Stimulated activated CD8-positive, alpha-beta memory T cell treated with anti-CD3 and anti-CD28 coated beads, Interleukin-7, amount 100 ng/mL, for 1 hour (primary cell): ENCODE data around the gene HAUS8.
"Not testable (repeated sequence)": the region's sequence is repeated elsewhere in the genome, so short reads cannot be mapped to it uniquely, and the experiment has no call there.

Source experiments
- DNase-seq, 2 donors: peaks; one replicate each; pipeline ENCODE4 v3.0.0-alpha.2; 2020; ENCODE audit warnings: low read depth in 2 of 2

HAUS8 gene

GRCh38 chr19:17035842-17036424, 39.3 kb downstream of the HAUS8 start:
- DNase-seq: no peak

GRCh38 chr19:17031741-17032140, 43.5 kb downstream of the HAUS8 start:
- no peak for DNase-seq

GRCh38 chr19:17027535-17027975, 47.7 kb downstream of the HAUS8 start:
- DNase-seq: no peak

DNA sequence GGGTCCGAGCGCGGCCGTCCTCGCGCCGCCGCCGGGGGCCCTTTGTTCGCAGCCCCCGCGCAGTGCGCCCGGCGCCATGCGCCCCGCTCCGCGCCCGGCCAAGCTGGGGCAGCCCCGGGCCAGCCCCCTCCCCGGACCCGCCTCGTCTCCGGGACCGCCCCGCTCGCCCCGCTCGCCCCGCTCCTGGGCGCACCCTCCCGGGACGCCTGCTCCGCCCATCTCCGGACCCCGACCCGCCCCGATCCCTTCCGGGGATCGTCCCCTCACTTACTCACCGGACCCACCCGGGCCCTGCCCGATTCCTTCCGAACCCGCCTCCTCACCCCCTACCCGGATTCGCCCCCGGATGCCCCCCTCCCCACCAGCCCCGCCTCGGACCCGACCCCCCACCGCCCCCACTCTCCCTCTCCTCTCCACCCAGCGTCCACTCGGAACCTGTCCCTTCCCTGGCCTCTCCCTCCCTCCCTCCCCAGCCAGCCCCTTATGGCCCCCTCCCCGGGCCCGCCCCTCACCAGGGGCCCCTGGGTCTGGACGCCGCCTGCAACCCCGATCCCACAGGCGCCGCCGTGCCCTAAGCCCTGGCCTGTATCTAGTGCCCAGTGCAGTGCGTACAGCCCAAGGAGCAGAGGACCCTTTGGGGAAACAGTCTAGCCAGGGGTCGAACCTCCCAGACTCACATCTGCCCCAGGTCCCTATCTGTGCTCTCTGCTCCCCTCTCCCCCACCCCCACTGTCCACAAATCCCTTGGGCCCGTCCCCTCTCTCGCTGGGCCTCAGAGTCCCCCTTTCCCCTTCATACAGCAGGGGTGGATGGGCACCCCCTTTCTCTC, 48.3 kb downstream of the HAUS8 start, which contains the start of gene CPAMD8:
TSS of gene CPAMD8 (minus strand) at position 105 of the 829 bp plus-strand sequence. CDS start 168 bp downstream, outside the sequence.
- no peak for DNase-seq

- no peak for DNase-seq
Observed at GRCh38 chr19:17025991-17026658, 49.1 kb downstream of the HAUS8 start.

- no peak for DNase-seq
Observed at GRCh38 chr19:17025361-17025760, 49.9 kb downstream of the HAUS8 start.

DNA sequence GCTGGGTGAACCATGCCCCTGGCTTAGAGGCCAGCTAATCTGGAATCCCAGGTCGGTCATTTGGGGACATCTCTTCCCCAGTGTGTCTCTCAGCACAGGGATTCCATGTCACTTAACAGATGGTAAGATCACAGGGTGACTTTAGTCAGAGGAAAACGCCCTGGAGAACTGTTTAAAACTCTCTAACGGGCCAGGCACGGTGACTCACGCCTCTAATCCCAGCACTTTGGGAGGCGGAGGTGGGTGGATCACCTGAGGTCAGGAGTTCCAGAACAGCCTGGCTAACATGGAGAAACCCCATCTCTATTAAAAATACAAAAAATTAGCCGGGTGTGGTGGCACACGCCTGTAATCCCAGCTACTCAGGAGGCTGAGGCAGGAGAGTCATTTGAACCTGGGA, 50.3 kb downstream of the HAUS8 start:
- DNase-seq: not testable (repeated sequence)

GRCh38 chr19:17023805-17024204, 51.4 kb downstream of the HAUS8 start:
- DNase-seq: no peak

DNA sequence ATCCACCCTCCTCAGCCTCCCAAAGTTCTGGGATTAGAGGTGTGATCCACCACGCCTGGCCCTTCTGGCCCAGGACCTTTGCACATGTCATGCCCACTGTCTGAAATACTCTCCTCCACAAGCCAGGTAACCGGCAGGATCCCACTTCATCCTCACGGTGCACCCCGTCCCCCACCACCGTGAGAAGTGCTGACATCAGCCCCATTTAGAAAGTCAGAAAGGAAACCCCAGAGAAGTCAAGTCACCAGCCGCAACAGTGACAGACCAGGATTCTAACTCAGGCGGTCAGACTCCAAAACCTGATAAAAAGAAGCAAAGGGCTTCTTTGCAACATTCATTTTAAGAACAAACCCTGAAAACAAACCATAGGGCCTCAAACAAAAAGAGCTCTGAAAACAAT, 52.5 kb downstream of the HAUS8 start:
- no peak for DNase-seq

- DNase-seq: no peak
Observed at GRCh38 chr19:17021793-17022590, 53.3 kb downstream of the HAUS8 start.

- DNase-seq: no peak
Observed at GRCh38 chr19:17021328-17021727, 53.9 kb downstream of the HAUS8 start.

DNA sequence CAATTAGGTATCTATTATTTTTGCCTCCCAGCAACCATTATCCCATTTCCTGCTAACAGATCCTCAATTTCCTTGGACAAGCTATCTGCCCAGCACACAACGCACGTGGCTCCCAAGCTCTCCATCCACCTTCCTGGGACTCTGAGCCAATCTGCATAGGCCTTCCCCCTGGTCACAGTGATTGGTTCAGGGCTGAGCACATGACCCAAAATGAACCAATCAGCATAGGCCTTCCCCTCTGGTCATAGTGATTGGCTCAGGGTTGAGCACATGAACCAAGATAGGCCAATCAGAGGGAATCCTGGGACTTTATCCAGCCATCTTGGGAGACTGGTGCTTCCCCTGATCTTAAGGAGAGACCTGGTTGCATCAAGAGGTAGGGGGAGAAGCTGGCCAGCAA, 54.4 kb downstream of the HAUS8 start:
- DNase-seq: no peak

DNA sequence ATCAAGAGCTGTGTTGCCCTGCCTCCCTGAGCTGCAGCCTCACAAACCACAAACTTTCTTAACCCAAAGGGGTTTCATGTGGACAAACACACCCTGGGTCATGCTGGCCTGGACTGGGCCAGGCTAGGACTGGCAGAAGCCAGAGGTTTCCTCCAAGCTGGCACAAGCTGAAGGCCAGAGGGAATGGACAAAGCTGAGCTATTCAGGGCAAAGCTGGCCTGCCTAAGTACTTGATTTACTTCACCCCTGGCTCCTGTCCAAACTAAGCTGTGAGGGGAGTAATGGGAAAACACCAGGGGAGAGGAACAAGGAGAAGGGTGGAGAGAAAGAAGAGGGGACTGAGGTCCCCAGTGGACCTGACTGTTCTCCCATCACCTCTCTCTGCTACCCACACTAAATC, 54.9 kb downstream of the HAUS8 start:
- DNase-seq: no peak

DNA sequence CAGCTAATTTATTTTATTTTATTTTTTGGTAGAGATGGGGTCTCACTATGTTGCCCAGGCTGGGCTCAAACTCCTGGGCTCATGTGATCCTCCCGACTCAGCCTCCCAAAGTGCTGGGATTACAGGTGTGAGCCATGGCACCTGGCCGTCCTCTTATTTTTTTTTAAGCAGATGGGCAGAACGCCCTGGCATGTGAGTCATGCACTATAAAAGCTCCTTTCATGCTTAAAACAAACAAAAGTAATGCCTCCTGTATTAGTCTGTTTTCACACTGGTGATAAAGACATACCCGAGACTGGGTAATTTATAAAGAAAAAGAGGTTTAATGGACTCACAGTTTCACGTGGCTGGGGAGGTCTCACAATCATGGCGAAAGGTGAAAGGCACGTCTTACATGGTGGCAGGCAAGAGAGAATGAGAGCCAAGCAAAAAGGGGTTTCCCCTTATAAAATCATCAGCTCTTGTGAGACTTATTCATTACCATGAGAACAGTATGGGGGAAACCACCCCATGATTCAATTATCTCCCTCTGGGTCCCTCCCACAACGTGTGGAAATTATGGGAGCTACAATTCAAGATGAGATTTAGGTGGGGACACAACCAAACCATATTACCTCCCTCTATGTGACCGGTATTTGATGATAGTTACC, 60.9 kb downstream of the HAUS8 start:
- DNase-seq: not testable (repeated sequence)

- DNase-seq: no peak
Observed at GRCh38 chr19:17011485-17011884, 63.8 kb downstream of the HAUS8 start.

DNA sequence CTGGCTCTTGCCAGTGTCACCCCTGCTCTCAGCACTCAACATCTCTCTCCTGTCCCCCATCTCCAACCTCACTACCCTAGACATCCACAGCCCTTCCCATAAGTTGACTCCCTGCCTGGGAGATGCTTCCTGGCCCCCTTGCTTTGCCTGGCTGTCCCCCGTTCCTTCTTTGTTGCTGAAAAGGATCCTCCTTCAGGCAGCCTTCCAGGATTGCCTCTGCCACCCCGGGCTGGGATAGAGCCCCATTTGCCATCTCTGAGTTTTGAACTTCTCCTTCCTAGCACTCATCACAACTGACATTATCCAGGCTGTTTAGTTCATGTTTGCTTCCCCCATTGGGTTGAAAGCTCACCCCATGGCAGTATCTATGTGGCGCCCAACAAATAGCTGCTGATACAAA, 68.7 kb downstream of the HAUS8 start:
- DNase-seq: no peak

- DNase-seq: no peak
Observed at GRCh38 chr19:17005000-17005399, 70.3 kb downstream of the HAUS8 start.

DNA sequence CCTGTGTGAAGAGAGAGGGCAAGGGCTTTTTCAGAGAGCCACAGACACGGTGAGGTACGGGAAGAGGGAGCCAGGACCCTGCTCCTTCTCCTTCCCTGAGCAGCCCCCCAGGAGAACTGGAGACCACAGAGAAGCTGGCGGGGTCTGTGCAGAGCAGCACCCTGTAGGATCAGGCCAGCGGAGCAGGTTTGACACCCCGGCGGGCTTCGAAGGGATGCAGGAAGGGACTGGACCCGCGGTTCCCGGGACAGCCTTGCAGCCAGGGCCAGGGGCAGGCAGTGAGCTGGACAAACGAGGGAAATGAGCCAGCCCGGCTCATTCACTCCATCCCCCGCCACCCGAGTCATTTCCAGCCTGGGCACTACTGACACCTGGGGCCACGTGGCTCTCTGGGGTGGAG, 70.9 kb downstream of the HAUS8 start:
- no peak for DNase-seq

- DNase-seq: no peak
Observed at GRCh38 chr19:17002455-17002854, 72.8 kb downstream of the HAUS8 start.

- DNase-seq: peak; percentile 15 to 60
Observed at GRCh38 chr19:17001603-17002183, 73.6 kb downstream of the HAUS8 start.
